Tibial nerve (tissue), 3 donors: ENCODE results near the gene KATNA1.

Experiments
- CTCF ChIP-seq, 5 experiments: fragments of 200-600 bp in 3 of 5; fragments of 450-650 bp in 2 of 5; sonication (generic) in 3 of 5; IDR thresholded peaks; one replicate each; pipeline ENCODE4 v1.5.1; 2016 to 2019; ENCODE audit warnings: antibody characterized with exemption in 5 of 5, mild to moderate bottlenecking in 3 of 5, moderate library complexity in 2 of 5
- POLR2A ChIP-seq, 2 donors: fragments of 450-650 bp; IDR thresholded peaks; one replicate each; pipeline ENCODE4 v1.6.1; 2017; ENCODE audit warnings: antibody characterized with exemption in 2 of 2, mild to moderate bottlenecking in 2 of 2, moderate library complexity in 2 of 2

GRCh38 chr6:149657441-149657840 lies 8.9 kb upstream of the KATNA1 start:
- TF ChIP-seq POLR2A (IDR thresholded peaks at IDR 0.05): no peak
- TF ChIP-seq CTCF (IDR thresholded peaks at IDR 0.05): no peak
